ENCODE measurements around the gene TEKT2.

TEKT2 gene, protein sequence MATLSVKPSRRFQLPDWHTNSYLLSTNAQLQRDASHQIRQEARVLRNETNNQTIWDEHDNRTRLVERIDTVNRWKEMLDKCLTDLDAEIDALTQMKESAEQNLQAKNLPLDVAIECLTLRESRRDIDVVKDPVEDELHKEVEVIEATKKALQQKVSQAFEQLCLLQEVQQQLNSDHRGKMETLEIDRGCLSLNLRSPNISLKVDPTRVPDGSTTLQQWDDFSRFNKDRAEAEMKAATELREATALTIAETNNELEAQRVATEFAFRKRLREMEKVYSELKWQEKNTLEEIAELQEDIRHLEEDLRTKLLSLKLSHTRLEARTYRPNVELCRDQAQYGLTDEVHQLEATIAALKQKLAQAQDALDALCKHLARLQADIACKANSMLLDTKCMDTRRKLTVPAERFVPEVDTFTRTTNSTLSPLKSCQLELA

DNA sequence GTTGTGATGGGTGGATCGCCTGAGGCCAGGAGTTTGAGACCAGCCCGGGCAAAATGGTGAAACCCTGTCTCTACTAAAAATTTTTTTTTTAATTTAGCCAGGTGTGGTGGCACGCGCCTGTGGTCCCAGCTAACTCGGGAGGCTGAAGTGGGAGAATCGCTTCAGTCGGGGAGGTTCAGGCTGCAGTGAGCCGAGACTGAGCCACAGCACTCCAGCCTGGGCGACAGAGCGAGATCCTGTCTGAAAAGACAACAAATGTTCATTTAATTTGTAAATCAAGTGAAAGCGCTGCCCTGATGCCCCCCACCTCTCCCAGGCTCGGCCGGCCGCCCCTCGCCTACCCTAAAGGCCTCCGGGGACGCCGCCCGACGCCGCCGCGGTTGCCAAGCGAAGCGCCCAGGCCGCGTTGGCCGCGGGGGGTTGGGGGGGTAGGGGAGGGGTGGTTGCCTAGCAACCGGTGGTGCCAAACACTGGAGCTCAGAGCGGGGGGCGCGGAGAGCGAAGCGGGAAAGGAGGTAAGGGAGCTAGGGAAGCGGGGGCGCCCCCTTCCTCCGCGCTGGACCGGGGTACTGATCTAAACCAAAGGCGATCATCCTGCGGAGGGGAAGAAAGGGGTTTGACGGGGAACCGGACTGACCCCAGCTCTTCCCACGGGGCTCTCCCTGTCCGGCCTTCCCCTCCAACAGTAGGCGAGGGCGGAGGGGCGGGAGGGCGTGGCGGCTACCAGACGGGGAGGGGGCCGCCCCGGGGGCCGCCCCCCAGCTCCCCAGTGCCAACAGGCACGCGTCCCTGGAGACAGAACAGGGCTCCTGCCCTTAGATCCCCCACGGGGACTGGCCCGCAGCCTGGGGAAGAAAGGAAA lies at the start of gene TEKT2:
TEKT2 (plus strand) TSS at position 460 of the 862 bp plus-strand sequence. CDS start 828 bp downstream, outside the sequence.
- no peak for DNase-seq

DNA sequence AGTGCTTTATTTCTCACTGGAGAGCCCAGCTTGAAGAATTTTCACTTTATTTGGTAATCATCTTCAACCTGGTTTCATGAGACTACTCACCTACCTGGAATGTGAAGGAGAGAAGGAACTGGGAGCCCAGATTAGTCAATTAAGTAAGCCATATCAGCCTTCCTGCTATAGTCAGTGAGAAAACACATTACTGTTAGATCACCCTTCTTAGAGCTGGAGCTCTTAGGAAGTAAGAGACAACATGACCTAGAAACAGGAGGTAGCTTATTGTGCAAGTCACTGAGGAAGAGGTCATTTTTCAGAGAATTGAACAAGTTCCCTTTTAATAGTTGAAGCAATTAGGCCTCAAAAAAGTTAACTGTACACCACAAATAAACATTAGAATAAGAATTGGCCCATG lies 49.2 kb upstream of the TEKT2 start:
- no peak for DNase-seq

DNA sequence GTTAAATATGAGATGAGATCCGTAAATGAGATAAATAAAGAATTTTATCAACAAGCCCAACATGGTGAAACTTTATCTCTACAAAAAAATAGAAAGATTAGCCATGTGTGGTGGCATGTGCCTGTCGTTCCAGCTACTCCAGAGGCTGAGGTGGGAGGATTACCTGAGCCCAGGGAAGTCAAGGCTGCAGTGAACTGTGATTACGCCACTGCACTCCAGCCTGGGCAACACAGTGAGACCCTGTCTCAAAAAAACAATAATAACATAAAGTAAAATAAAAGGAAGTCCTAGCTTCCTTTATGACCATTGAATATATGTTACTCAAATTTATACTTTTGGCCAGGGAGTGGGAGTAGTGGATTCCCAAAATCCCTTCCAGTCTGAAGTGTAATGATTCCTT lies 48.7 kb upstream of the TEKT2 start:
- DNase-seq, result no peak

DNA sequence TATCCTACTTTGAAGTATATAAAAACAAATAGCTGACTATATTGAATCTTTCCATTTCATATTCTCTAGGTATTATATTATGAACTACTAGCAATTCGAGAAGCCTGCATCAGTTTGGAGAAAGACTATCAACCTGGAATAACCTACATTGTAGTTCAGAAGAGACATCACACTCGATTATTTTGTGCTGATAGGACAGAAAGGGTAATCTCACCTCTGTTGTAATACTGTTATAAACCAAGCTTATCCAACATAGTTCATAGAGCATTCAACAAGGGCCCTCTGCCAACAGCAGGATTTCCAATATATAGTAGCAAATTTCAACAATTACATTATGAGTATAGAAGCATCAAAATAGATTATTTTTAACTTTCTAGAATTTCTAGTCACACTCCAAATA lies 43.7 kb upstream of the TEKT2 start:
- no peak for DNase-seq

- DNase-seq, result no peak
Observed at GRCh38 chr1:36051821-36052220, 32.1 kb upstream of the TEKT2 start.

- no peak for DNase-seq
Observed at GRCh38 chr1:36053978-36054377, 29.9 kb upstream of the TEKT2 start.

DNA sequence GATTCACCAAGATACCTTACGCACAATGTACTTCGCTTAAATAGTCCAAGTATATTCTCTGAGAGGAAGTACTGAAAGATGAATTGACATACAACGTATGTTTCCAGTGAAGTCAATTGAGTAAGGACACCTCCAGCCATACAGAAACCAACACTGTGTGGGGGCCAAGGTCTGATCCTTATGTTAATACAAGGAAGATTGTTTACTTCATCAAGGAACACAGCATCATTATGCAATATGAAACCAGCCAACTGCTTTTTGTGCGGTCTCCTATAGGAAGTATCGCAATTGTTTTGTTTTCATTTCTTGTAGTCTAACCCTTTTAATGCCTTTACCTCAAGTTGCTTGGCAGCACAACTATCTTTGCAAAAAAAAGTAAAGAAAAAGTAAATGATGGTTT lies 28.2 kb upstream of the TEKT2 start:
- DNase-seq, result no peak

DNA sequence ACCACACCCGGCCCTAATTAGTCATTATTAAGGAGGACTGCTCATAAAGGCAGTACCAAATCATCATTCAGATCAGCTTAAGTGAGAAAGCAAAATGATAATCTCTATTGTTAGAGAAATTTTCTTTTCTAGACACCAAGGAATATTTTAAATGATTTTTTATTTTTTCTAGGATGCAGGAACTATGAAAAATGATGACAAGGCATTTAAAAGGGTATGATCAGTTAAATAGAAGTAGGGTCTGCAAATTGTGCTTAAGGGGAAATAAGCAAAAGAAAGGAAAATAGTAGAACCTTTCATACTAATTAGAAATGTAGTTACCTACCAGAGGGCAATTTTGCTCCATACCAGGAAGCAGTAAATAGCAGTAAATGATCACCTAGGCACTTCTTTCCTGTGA lies 21.6 kb upstream of the TEKT2 start:
- DNase-seq, result no peak

GRCh38 chr1:36067871-36068270 lies 16.0 kb upstream of the TEKT2 start:
- no peak for DNase-seq

GRCh38 chr1:36068866-36069265 lies 15.0 kb upstream of the TEKT2 start:
- DNase-seq, result no peak

DNA sequence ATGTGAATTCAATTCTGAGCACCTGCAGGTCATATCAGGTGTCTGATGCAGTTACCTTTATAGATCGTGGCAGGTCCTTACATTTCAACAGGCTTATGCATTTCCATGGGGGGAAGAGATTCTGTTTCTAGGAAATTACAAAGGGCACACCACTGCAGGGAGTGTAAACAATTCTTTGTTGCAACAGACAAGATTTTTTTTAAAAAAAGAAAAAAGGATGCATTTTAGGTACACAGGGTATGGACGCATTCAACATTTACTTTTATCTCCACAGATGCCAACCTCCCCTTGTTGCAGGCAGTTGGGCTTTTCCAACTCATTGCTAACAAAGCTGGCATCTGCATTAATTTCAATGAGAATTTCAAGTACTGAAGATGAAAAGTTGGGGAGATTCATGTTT lies 13.5 kb upstream of the TEKT2 start:
- DNase-seq, result no peak

DNA sequence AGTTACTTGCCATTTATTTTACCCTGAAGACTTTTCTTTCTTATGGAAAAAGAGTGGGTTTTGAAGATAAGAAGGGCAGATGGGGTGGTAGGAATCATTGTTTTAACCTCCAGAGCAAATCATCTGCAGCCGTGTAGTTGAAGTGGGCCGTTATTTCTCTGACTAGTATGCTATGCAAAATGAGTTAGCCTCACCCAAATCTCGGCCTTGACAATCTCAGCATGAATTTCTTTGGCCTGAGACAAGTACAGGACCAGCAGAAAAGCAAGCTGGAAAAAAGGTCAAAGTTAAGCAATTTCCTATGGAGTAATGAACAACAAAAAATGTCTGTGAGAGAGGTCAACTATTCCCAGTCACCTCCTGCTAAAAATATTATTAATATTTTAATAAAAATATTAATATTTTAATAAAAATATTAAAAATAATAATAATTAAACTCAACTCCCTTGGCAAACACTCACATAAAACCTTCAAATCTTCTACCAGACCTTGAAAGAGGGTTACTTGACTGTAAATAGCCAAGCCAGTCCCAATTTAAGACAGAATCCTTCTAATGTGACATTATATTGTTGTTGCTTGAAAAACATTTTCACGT lies 6.8 kb upstream of the TEKT2 start:
- DNase-seq, result no peak

DNA sequence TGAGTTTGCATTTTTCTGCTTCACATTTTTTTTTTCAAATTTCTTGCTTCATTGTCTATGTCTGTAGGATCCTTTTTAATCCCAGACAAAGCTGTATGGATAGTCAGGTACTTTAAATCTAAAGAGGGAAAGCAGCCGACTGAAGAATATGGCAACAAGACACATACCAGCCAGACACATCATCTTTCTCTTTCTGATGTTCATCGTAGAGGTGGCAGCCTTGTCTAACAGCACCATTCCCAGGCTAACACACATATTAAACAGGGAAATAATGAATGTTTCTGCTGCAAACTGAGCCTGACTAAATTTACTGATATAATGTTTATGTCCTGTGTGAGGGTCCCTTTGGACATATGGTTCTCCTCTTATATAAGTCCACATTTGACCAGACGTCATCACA lies 3.7 kb upstream of the TEKT2 start:
- no peak for DNase-seq

- no peak for DNase-seq
Observed at GRCh38 chr1:36080801-36081200, 3.1 kb upstream of the TEKT2 start.

DNA sequence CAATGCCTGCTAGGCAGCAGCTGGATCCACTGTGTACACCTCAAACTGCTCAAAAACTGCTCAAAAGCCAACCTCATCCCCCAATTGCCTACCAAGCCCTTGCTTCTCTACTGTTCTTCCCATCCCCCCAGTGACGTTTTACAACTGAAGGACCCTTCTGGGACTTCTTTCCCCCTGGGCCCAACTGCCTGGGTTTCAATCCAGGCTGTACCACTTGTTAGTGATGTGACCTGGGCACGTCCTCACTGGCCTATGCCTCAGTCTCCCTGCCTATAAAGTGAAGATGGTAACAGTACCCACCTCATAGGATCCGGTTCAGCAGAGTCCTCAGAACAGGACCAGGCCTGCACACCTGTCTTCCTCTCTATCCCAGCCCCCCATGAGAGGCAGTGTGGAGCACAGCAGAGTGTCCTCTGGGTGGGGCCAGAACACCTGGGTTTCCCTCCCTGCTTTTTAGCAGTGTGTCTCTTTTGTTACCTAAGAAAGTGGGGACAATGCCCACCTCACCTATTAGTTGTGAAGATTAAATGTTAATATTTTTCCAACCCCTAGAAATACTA lies 1.9 kb upstream of the TEKT2 start:
- DNase-seq, result no peak

DNA sequence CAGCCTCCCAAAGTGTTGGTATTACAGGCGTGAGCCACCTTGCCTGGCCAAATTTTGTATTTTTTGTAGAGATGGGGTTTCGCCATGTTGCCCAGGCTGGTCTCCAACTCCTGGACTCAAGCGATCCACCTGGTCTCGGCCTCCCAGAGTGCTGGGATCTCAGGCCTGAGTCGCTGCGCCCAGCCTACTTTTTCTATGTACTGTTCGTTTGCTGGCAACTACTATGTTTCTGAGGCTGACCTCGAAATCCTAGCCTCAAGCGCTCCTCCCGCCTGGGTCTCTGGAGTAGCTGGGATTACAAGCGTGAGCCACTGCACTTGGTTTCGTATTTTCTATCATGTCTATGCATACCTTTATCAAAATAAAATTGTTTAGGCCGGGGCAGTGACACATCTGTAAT lies 675 bp upstream of the TEKT2 start:
- DNase-seq, result no peak

- no peak for DNase-seq
Observed at GRCh38 chr1:36084497-36085115, 712 bp downstream of the TEKT2 start.

DNA sequence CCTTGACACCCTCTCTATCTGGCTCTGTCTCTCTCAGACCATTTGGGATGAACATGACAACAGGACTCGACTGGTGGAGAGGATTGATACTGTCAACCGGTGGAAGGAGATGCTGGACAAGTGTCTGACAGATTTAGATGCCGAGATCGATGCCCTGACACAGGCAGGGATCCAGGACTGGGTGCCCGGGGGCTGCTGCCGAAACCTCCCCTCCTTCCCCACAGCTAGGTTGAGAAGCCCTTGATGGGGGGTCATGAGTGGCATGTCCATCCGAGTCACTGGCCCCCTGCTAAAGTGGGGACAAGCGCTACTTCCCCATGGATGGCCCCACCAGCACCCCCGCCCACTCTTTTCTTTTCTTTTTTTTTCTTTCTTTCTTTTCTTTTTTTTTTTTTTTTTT lies 1.2 kb downstream of the TEKT2 start:
- no peak for DNase-seq

DNA sequence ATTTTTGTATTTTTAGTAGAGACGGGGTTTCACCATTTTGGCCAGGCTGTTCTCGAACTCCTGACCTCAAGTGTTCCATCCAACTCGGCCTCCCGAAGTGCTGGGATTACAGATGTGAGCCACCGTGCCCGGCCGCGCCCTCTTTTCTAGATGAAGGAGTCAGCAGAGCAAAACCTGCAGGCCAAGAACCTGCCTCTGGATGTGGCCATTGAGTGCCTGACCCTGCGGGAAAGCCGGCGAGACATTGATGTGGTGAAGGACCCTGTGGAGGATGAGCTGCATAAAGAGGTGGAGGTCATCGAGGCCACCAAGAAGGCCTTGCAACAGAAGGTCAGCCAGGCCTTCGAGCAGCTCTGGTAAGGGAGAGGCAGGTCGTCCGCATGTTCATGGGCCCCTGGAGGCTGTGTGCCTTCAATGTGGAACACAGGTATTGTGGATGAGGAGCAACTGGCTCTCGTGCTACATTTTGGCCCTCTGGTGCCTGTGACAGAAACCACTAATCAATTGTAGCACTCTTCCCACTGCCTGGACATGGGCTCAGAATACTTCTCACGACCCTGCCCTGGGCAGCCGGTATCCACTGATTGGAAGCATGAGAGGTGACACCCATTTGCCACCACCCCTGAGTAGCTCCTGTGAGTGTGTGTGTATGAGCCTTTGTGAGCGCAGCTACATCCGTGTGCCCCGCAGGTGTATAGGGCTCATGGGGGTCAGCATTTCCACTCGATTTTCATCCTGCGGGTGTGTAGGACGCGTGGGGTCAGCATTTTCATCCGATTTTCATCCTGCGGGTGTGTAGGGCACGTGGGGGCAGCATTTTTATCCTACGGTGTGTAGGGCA lies 2.0 kb downstream of the TEKT2 start:
- no peak for DNase-seq

GRCh38 chr1:36086529-36087232 lies 2.8 kb downstream of the TEKT2 start:
- DNase-seq, result no peak
